HepG2 (cell line): ENCODE data around the gene FKBP9. TPM values are rescaled to one million over a fixed set of nuclear protein-coding genes. Genes with fewer than 3 reads are reported as not detected.

Experiments used
- ATAC-seq: fragments of 200-7000 bp; cut with Tn5 transposase; 3 replicates; pipeline ENCODE4 v1.9.1; 2020; ENCODE audit warnings: mild to moderate bottlenecking, moderate library complexity
- BruUV-seq: library from RNA; stranded (reverse); fragments of 400-500 nt; replicated peaks from 2 replicates; lab custom pipeline; 2021; lab: Mats Ljungman, UMichigan
- CTCF ChIA-PET: fragments of 300-600 bp; formaldehyde crosslinking; extraction: SDS; loops from one replicate; lab custom pipeline; 2021; ENCODE audit warnings: low total read pairs, inconsistent platforms, low intra/inter-chr PET ratio; lab: Yijun Ruan, JAX
- POLR2A ChIA-PET: fragments of 350-600 bp; sonication (Branson Sonifier 250); formaldehyde crosslinking; loops from one replicate; lab custom pipeline; 2020; ENCODE audit warnings: antibody characterized with exemption, inconsistent platforms; lab: Yijun Ruan, JAX
- DNase-seq: peaks from one replicate; pipeline ENCODE4 v3.0.0-alpha.2; 2015; ENCODE audit warnings: low spot score
- FAIRE-seq: peaks from 3 replicates; lab custom pipeline; 2011; peaks lifted over from hg19 to GRCh38; lab: Jason Lieb, UNC
- H2AFZ ChIP-seq: one replicate; pipeline ENCODE4 v1.6.1; 2011; ENCODE audit warnings: low read length, inconsistent platforms
- H3K27ac ChIP-seq: fragments of 300-600 bp; 3 replicates; pipeline ENCODE4 v1.8.0; 2011; ENCODE audit warnings: mixed run types, mild to moderate bottlenecking, mixed read lengths, low read length, inconsistent platforms; ENCODE audit not compliant: insufficient read depth; ENCODE audit errors: extremely low read length
- H3K27me3 ChIP-seq, 2 experiments: fragments of 200-600 bp in 1 of 2; 2 replicates in 1 of 2; 3 replicates in 1 of 2; pipeline versions ENCODE4 v1.6.0 to v1.8.0; 2011; ENCODE audit warnings: low read length in 2 of 2, mild to moderate bottlenecking in 2 of 2, moderate library complexity in 2 of 2, inconsistent platforms in 1 of 2; ENCODE audit not compliant: insufficient read depth in 2 of 2, control insufficient read depth in 1 of 2
- H3K36me3 ChIP-seq, 2 experiments: fragments of 200-600 bp in 1 of 2; replicated peaks in 1 of 2; 2 replicates in 1 of 2; 3 replicates in 1 of 2; pipeline versions ENCODE4 v1.5.1 to v1.8.0; 2011; ENCODE audit warnings: low read length in 2 of 2, inconsistent platforms in 1 of 2; ENCODE audit not compliant: insufficient read depth in 2 of 2, control insufficient read depth in 1 of 2
- H3K4me1 ChIP-seq: 2 replicates; pipeline ENCODE4 v1.5.1; 2012; ENCODE audit warnings: low read length, inconsistent platforms; ENCODE audit not compliant: insufficient read depth
- H3K4me2 ChIP-seq: 2 replicates; pipeline ENCODE4 v1.6.0; 2011; ENCODE audit warnings: low read depth, low read length, inconsistent platforms
- H3K4me3 ChIP-seq, 3 experiments: fragments of 200-600 bp in 1 of 3; sonication (generic), shearing (Covaris generic) in 1 of 3; replicated peaks in 1 of 3; 2 replicates each; pipeline ENCODE4 v1.5.1; 2011 to 2016; ENCODE audit warnings: low read length in 3 of 3, inconsistent platforms in 2 of 3, low read depth in 2 of 3, mild to moderate bottlenecking in 2 of 3, control low read depth in 1 of 3, mixed read lengths in 1 of 3; ENCODE audit not compliant: insufficient read depth in 1 of 3
- H3K79me2 ChIP-seq: one replicate; pipeline ENCODE4 v1.6.1; 2011; ENCODE audit warnings: low read length, inconsistent platforms; ENCODE audit not compliant: insufficient read depth
- H3K9ac ChIP-seq: 2 replicates; pipeline ENCODE4 v1.6.0; 2011; ENCODE audit warnings: mild to moderate bottlenecking, low read depth, low read length, inconsistent platforms; ENCODE audit not compliant: insufficient read depth
- H3K9me3 ChIP-seq: 2 replicates; pipeline ENCODE4 v1.5.1; 2012; ENCODE audit warnings: mild to moderate bottlenecking, low read length
- H4K20me1 ChIP-seq: 2 replicates; pipeline ENCODE4 v1.6.0; 2011; ENCODE audit warnings: inconsistent platforms, mild to moderate bottlenecking, low read length, moderate library complexity; ENCODE audit not compliant: insufficient read depth
- CENPX ChIP-seq: sonication (generic); formaldehyde crosslinking; IDR thresholded peaks from 2 replicates; pipeline ENCODE4 v1.9.0; 2021; ENCODE audit warnings: mild to moderate bottlenecking, missing genetic modification reagents, moderate library complexity
- FOSL2 ChIP-seq: sonication (generic); formaldehyde crosslinking; IDR thresholded peaks from 2 replicates; pipeline ENCODE4 v1.4.0; 2020; ENCODE audit warnings: missing genetic modification reagents
- HNRNPLL ChIP-seq: fragments of 200-400 bp; formaldehyde crosslinking; IDR thresholded peaks from 2 replicates; pipeline ENCODE4 v1.6.1; 2017; ENCODE audit warnings: mild to moderate bottlenecking, low read depth, low read length; ENCODE audit not compliant: poor library complexity, severe bottlenecking
- HOXD1 ChIP-seq: sonication (generic); formaldehyde crosslinking; IDR thresholded peaks from 2 replicates; pipeline ENCODE4 v1.5.0; 2020; ENCODE audit warnings: missing genetic modification reagents
- IRF9 ChIP-seq: sonication (generic); formaldehyde crosslinking; IDR thresholded peaks from 2 replicates; pipeline ENCODE4 v1.8.0; 2022; ENCODE audit warnings: missing genetic modification reagents, mild to moderate bottlenecking, borderline replicate concordance
- JDP2 ChIP-seq: sonication (generic); formaldehyde crosslinking; IDR thresholded peaks from 2 replicates; pipeline ENCODE4 v1.8.1; 2022; ENCODE audit warnings: missing genetic modification reagents, borderline replicate concordance
- MED8 ChIP-seq: sonication (generic); formaldehyde crosslinking; IDR thresholded peaks from 2 replicates; pipeline ENCODE4 v1.8.1; 2023; ENCODE audit warnings: mild to moderate bottlenecking, missing genetic modification reagents; ENCODE audit not compliant: insufficient replicate concordance
- SP5 ChIP-seq: IDR thresholded peaks from 2 replicates; pipeline ENCODE4 v1.6.1; 2016; ENCODE audit warnings: low read depth, borderline replicate concordance
- TSC22D2 ChIP-seq: sonication (generic); formaldehyde crosslinking; IDR thresholded peaks from 2 replicates; pipeline ENCODE4 v1.5.1; 2020; ENCODE audit warnings: missing genetic modification reagents, mild to moderate bottlenecking, borderline replicate concordance
- ZNF274 ChIP-seq: sonication (generic); formaldehyde crosslinking; IDR thresholded peaks from 2 replicates; pipeline ENCODE4 v1.5.1; 2020; ENCODE audit warnings: mild to moderate bottlenecking, missing genetic modification reagents
- ZNF343 ChIP-seq: sonication (generic); formaldehyde crosslinking; IDR thresholded peaks from 2 replicates; pipeline ENCODE4 v1.4.0; 2020; ENCODE audit warnings: mild to moderate bottlenecking, missing genetic modification reagents
- ZNF432 ChIP-seq: sonication (generic); formaldehyde crosslinking; IDR thresholded peaks from 2 replicates; pipeline ENCODE4 v1.5.0; 2020; ENCODE audit warnings: missing genetic modification reagents, mild to moderate bottlenecking, borderline replicate concordance
- ZNF569 ChIP-seq: sonication (generic); formaldehyde crosslinking; IDR thresholded peaks from 2 replicates; pipeline ENCODE4 v1.5.0; 2020; ENCODE audit warnings: mild to moderate bottlenecking, missing genetic modification reagents, moderate library complexity, borderline replicate concordance
- ZNF570 ChIP-seq: sonication (generic); formaldehyde crosslinking; IDR thresholded peaks from 2 replicates; pipeline ENCODE4 v1.4.0; 2020; ENCODE audit warnings: mild to moderate bottlenecking, missing genetic modification reagents, borderline replicate concordance
- ZNF768 ChIP-seq: sonication (generic); formaldehyde crosslinking; IDR thresholded peaks from 2 replicates; pipeline ENCODE4 v1.4.0; 2020; ENCODE audit warnings: missing genetic modification reagents
- ZNF784 ChIP-seq: sonication (generic); formaldehyde crosslinking; IDR thresholded peaks from 2 replicates; pipeline ENCODE4 v1.5.1; 2020; ENCODE audit warnings: missing genetic modification reagents, mild to moderate bottlenecking, borderline replicate concordance
- WGBS: methylation state at CpG from one replicate; pipeline ENCODE4 v1.1.6; 2017; ENCODE audit warnings: low lambda C conversion rate; 5-methylcytosine and 5-hydroxymethylcytosine counted together
- in situ Hi-C: cut with HindIII; loops from 2 replicates; pipeline ENCODE4 v1.10.0; 2017; ENCODE audit warnings: low pct_unique_long_range_greater_than_20kb; ENCODE audit not compliant: extremely low pct_ligation_motif_present
- intact Hi-C: fragments of 100-400 bp; cut with micrococcal nuclease; formaldehyde crosslinking; loops from one replicate; pipeline ENCODE4 v1.10.0; 2022; ENCODE audit not compliant: unreplicated experiment
- polyA plus RNA-seq, 8 experiments: library from polyadenylated mRNA; depleted of rRNA in 3 of 8; stranded (reverse) in 7 of 8; unstranded in 1 of 8; fragments of >200 nt; fragmentation: Illumina TruSeq in 4 of 8; extraction: Trizol in 4 of 8; gene quantifications; 2 replicates each; pipeline versions ENCODE4 v1.2.1 to v1.2.3, GENCODE V29; 2011 to 2016; ENCODE audit warnings: low read depth in 4 of 8, missing spikeins in 1 of 8, mixed read lengths in 1 of 8; ENCODE audit not compliant: insufficient read depth in 1 of 8
- total RNA-seq, 5 experiments: library from RNA; depleted of rRNA; stranded (reverse); fragments of >200 nt; fragmentation: Illumina TruSeq; extraction: Trizol; gene quantifications; 2 replicates each; pipeline ENCODE4 v1.2.3, GENCODE V29; 2016; ENCODE audit warnings: low read depth in 1 of 5
- TF ChIP-seq, protein P1 (sequence below): fragments of 450-650 bp; IDR thresholded peaks from 2 replicates; pipeline ENCODE4 v1.6.1; 2017

The FKBP9 gene
- total and polyA plus RNA-seq, 2 of the 13 experiments (the other 11 are each of a cell fraction or from before 2014, with no cell fraction given): 34.0 to 41.5 TPM

DNA sequence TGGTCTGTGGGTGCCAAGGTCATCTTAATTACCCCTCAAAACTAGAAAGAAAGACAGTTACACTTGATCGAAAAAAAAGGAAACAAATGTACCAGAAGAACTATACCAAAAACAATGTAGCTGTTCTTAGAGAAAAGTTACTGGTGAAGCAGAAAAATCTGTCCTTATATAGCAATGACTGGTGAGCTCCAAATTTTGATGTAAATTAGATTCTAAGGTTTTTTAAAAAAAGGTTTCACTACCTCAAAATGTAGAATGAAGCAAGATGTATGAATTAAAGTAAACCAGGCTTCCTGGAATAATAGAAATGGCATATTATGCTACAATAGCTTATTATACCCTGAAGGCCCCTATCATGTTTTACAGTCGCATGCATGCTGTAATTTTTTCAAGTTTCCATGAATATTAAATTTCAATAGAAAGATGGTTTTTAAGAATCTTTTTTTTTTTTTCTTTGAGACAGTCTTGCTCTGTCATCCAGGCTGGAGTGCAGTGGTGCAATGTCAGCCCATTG is 28.4 kb upstream of the FKBP9 start:
- H3K79me2 ChIP-seq: no peaks in the 10 kb centered on the region
- H3K4me3 ChIP-seq: no peak overlapping the region
- BruUV-seq: no TSS peak
- no peak overlapping the region for H3K27ac ChIP-seq
- DNase-seq (no peak), ATAC-seq (no peak), FAIRE-seq (no peak)
- in situ Hi-C loops (no loop called here), intact Hi-C loops (no loop called here)
- H3K4me1 ChIP-seq: no peaks in the 10 kb centered on the region
- H2AFZ ChIP-seq: no peak overlapping the region
- WGBS: 97% methylated on average over 2 of the region's 2 CpGs
- H3K36me3 ChIP-seq: peaks cover 8 to 51% of the 10 kb centered on the region in 2 experiments
- CTCF ChIA-PET: no interaction called here
- H3K4me2 ChIP-seq: no peak overlapping the region
- no peak for TF ChIP-seq ZNF343
- no peak for TF ChIP-seq CENPX (CRISPR knock-in tag)
- no peak for TF ChIP-seq ZNF784
- TF ChIP-seq ZNF274 (CRISPR knock-in tag): no peak
- no peak for TF ChIP-seq MED8 (CRISPR knock-in tag)
- TF ChIP-seq FOSL2 (CRISPR knock-in tag): no peak
- no peak for TF ChIP-seq ZNF432 (CRISPR knock-in tag)
- TF ChIP-seq HNRNPLL: no peak
- TF ChIP-seq JDP2 (CRISPR knock-in tag): no peak
- TF ChIP-seq ZNF768 (CRISPR knock-in tag): no peak
- TF ChIP-seq ZNF570 (CRISPR knock-in tag): no peak
- TF ChIP-seq, protein P1, sequence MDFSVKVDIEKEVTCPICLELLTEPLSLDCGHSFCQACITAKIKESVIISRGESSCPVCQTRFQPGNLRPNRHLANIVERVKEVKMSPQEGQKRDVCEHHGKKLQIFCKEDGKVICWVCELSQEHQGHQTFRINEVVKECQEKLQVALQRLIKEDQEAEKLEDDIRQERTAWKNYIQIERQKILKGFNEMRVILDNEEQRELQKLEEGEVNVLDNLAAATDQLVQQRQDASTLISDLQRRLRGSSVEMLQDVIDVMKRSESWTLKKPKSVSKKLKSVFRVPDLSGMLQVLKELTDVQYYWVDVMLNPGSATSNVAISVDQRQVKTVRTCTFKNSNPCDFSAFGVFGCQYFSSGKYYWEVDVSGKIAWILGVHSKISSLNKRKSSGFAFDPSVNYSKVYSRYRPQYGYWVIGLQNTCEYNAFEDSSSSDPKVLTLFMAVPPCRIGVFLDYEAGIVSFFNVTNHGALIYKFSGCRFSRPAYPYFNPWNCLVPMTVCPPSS: no peak
- TF ChIP-seq IRF9 (CRISPR knock-in tag): no peak
- TF ChIP-seq HOXD1 (CRISPR knock-in tag): no peak
- TF ChIP-seq SP5 (CRISPR knock-in tag): no peak
- no peak for TF ChIP-seq ZNF569
- TF ChIP-seq TSC22D2 (CRISPR knock-in tag): no peak
- H3K9ac ChIP-seq: no peak overlapping the region
- no peaks in the 10 kb centered on the region for H3K9me3 ChIP-seq
- H4K20me1 ChIP-seq: no peaks in the 10 kb centered on the region
- POLR2A ChIA-PET: no interaction called here
- no peaks in the 10 kb centered on the region for H3K27me3 ChIP-seq
